ENCODE results near the gene STOML1.

- TF ChIP-seq CTCF (optimal IDR thresholded peaks at IDR 0.05 in 1 of 3, IDR thresholded peaks at IDR 0.05 in 1 of 3, conservative IDR thresholded peaks at IDR 0.05 in 1 of 3; ENCODE audit: extremely low read depth in 1 of 3, insufficient read depth in 2 of 3, low read length in 3 of 3): no peak
- TF ChIP-seq EZH2 (IDR thresholded peaks at IDR 0.05; ENCODE audit: low read length): no peak
These were observed 27.6 kb upstream of the STOML1 start for GRCh38 chr15:74019734-74020133.
